Mononuclear cell (primary cell): ENCODE results near the gene HIVEP2. TPM values are rescaled to one million over a fixed set of nuclear protein-coding genes. Genes with fewer than 3 reads are reported as not detected.

Source experiments
- H3K27me3 ChIP-seq: 2 replicates; pipeline ENCODE4 v1.6.0; 2011; ENCODE audit warnings: low read length, control low read depth; ENCODE audit not compliant: insufficient read depth
- H3K4me1 ChIP-seq: 2 replicates; pipeline ENCODE4 v1.5.1; 2011; ENCODE audit warnings: mild to moderate bottlenecking, low read length, control low read depth; ENCODE audit not compliant: insufficient read depth
- H3K4me3 ChIP-seq: 2 replicates; pipeline ENCODE4 v1.5.1; 2011; ENCODE audit warnings: mild to moderate bottlenecking, low read length, moderate library complexity
- H3K9me3 ChIP-seq: 2 replicates; pipeline ENCODE4 v1.5.1; 2011; ENCODE audit warnings: low read depth, mild to moderate bottlenecking, control low read depth, low read length
- total RNA-seq: library from RNA; depleted of rRNA; stranded (reverse); fragments of >200 nt; gene quantifications from one replicate; pipeline ENCODE4 v1.2.3, GENCODE V29; 2012

HIVEP2 gene
- total RNA-seq, 1 donor: 32.0 TPM

GRCh38 chr6:142827369-142827768 is 117.6 kb downstream of the HIVEP2 start:
- peaks cover 7% of the 10 kb centered on the region for H3K4me1 ChIP-seq
- no peaks in the 10 kb centered on the region for H3K9me3 ChIP-seq
- H3K27me3 ChIP-seq: no peaks in the 10 kb centered on the region
- H3K4me3 ChIP-seq: no peak overlapping the region

GRCh38 chr6:142825760-142826159 is 119.2 kb downstream of the HIVEP2 start:
- H3K4me1 ChIP-seq: peaks cover 18% of the 10 kb centered on the region
- H3K9me3 ChIP-seq: no peaks in the 10 kb centered on the region
- no peak overlapping the region for H3K4me3 ChIP-seq

GRCh38 chr6:142824426-142824825 is 120.5 kb downstream of the HIVEP2 start:
- Histone ChIP-seq H3K27me3 (no peaks in the 10 kb centered on the region), H3K4me1 (peaks cover 31% of the 10 kb centered on the region), H3K9me3 (no peaks in the 10 kb centered on the region), H3K4me3 (no peak overlapping the region)

More at GRCh38 chr6:142825760-142826159, 119.2 kb downstream of the HIVEP2 start:
- H3K27me3 ChIP-seq: no peaks in the 10 kb centered on the region

- H3K4me3 ChIP-seq: no peak overlapping the region
- H3K9me3 ChIP-seq: no peaks in the 10 kb centered on the region
- no peaks in the 10 kb centered on the region for H3K27me3 ChIP-seq
- peaks cover 35% of the 10 kb centered on the region for H3K4me1 ChIP-seq
Observed at GRCh38 chr6:142823256-142823902, 121.6 kb downstream of the HIVEP2 start.

- Histone ChIP-seq H3K4me1 (peaks cover 40% of the 10 kb centered on the region), H3K4me3 (no peak overlapping the region), H3K9me3 (no peaks in the 10 kb centered on the region), H3K27me3 (no peaks in the 10 kb centered on the region)
Observed at GRCh38 chr6:142822842-142823241, 122.1 kb downstream of the HIVEP2 start.

- no peaks in the 10 kb centered on the region for H3K27me3 ChIP-seq
- H3K4me1 ChIP-seq: peaks cover 44% of the 10 kb centered on the region
- H3K9me3 ChIP-seq: no peaks in the 10 kb centered on the region
- no peak overlapping the region for H3K4me3 ChIP-seq
Observed at GRCh38 chr6:142822383-142822782, 122.6 kb downstream of the HIVEP2 start.

- no peak overlapping the region for H3K4me3 ChIP-seq
- H3K9me3 ChIP-seq: no peaks in the 10 kb centered on the region
- H3K27me3 ChIP-seq: no peaks in the 10 kb centered on the region
- H3K4me1 ChIP-seq: peaks cover 44% of the 10 kb centered on the region
Observed at GRCh38 chr6:142821860-142822259, 123.1 kb downstream of the HIVEP2 start.

- H3K4me1 ChIP-seq: peaks cover 44% of the 10 kb centered on the region
- H3K27me3 ChIP-seq: no peaks in the 10 kb centered on the region
- no peak overlapping the region for H3K4me3 ChIP-seq
- no peaks in the 10 kb centered on the region for H3K9me3 ChIP-seq
Observed at GRCh38 chr6:142821164-142821716, 123.7 kb downstream of the HIVEP2 start.

GRCh38 chr6:142820338-142821051 is 124.5 kb downstream of the HIVEP2 start:
- H3K4me3 ChIP-seq: no peak overlapping the region
- H3K4me1 ChIP-seq: peaks cover 44% of the 10 kb centered on the region
- H3K27me3 ChIP-seq: no peaks in the 10 kb centered on the region
- no peaks in the 10 kb centered on the region for H3K9me3 ChIP-seq

- Histone ChIP-seq H3K9me3 (no peaks in the 10 kb centered on the region), H3K4me3 (peak overlapping the region; percentile 33), H3K27me3 (no peaks in the 10 kb centered on the region), H3K4me1 (peaks cover 44% of the 10 kb centered on the region)
Observed at GRCh38 chr6:142819603-142820337, 125.2 kb downstream of the HIVEP2 start.

GRCh38 chr6:142816486-142816885 is 128.5 kb downstream of the HIVEP2 start:
- H3K4me3 ChIP-seq: no peak overlapping the region
- H3K9me3 ChIP-seq: no peaks in the 10 kb centered on the region
- H3K4me1 ChIP-seq: peaks cover 35% of the 10 kb centered on the region
- no peaks in the 10 kb centered on the region for H3K27me3 ChIP-seq

GRCh38 chr6:142816031-142816430 is 128.9 kb downstream of the HIVEP2 start:
- H3K4me1 ChIP-seq: peaks cover 35% of the 10 kb centered on the region
- no peak overlapping the region for H3K4me3 ChIP-seq
- no peaks in the 10 kb centered on the region for H3K9me3 ChIP-seq
- H3K27me3 ChIP-seq: no peaks in the 10 kb centered on the region

- H3K4me1 ChIP-seq: peaks cover 8% of the 10 kb centered on the region
- H3K9me3 ChIP-seq: no peaks in the 10 kb centered on the region
- no peaks in the 10 kb centered on the region for H3K27me3 ChIP-seq
- no peak overlapping the region for H3K4me3 ChIP-seq
Observed at GRCh38 chr6:142811923-142812322, 133.1 kb downstream of the HIVEP2 start.

- H3K27me3 ChIP-seq: no peaks in the 10 kb centered on the region
- H3K4me3 ChIP-seq: no peak overlapping the region
- H3K4me1 ChIP-seq: peaks cover 8% of the 10 kb centered on the region
- no peaks in the 10 kb centered on the region for H3K9me3 ChIP-seq
Observed at GRCh38 chr6:142810952-142811514, 133.9 kb downstream of the HIVEP2 start.

GRCh38 chr6:142809947-142810346 is 135.0 kb downstream of the HIVEP2 start:
- Histone ChIP-seq H3K27me3 (no peaks in the 10 kb centered on the region), H3K4me3 (no peak overlapping the region), H3K4me1 (peaks cover 8% of the 10 kb centered on the region), H3K9me3 (no peaks in the 10 kb centered on the region)
